ENCODE measurements around the gene ARRB2. TPM values are rescaled to one million over a fixed set of nuclear protein-coding genes. Genes with fewer than 3 reads are reported as not detected.

The ARRB2 gene
- total RNA-seq, 1 donor from 2014 or later = 34.9 TPM

DNA sequence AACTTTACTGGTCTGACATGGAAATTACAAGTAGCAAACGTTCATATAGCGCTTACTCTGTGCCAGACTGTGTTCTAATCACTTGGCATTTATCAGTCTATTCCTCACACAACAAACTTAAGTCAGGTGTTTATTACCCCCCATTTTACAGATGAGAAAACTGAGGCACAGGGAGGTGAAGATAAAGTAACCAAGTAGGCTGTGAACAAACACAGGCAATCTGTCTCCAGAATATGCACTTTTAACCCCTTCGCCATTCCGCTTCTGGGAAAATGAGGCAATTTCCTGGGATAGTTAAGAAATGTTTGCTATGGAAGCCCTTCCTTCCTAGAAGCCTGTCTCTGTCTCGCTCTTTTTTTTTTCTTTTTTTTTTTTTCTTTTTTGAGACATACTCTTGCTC is 41.5 kb downstream of the ARRB2 start:
- no peak for DNase-seq (ENCODE audit: low spot score in 2 of 2, unreplicated experiment in 2 of 2)
- TF ChIP-seq, protein P1, sequence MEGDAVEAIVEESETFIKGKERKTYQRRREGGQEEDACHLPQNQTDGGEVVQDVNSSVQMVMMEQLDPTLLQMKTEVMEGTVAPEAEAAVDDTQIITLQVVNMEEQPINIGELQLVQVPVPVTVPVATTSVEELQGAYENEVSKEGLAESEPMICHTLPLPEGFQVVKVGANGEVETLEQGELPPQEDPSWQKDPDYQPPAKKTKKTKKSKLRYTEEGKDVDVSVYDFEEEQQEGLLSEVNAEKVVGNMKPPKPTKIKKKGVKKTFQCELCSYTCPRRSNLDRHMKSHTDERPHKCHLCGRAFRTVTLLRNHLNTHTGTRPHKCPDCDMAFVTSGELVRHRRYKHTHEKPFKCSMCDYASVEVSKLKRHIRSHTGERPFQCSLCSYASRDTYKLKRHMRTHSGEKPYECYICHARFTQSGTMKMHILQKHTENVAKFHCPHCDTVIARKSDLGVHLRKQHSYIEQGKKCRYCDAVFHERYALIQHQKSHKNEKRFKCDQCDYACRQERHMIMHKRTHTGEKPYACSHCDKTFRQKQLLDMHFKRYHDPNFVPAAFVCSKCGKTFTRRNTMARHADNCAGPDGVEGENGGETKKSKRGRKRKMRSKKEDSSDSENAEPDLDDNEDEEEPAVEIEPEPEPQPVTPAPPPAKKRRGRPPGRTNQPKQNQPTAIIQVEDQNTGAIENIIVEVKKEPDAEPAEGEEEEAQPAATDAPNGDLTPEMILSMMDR (IDR thresholded peaks at IDR 0.05; ENCODE audit: unreplicated experiment) = no peak
- H3K27ac Mint-ChIP-seq = no peak overlapping the region
- no peaks in the 10 kb centered on the region for H3K36me3 Mint-ChIP-seq
- peaks cover 78% of the 10 kb centered on the region for H3K27me3 Mint-ChIP-seq (ENCODE audit: low read depth)
- no peaks in the 10 kb centered on the region for H3K9me3 Mint-ChIP-seq
- no peaks in the 10 kb centered on the region for H3K4me1 Mint-ChIP-seq
- no peak overlapping the region for H3K4me3 Mint-ChIP-seq

- Mint-ChIP-seq H3K9me3 (no peaks in the 10 kb centered on the region), H3K36me3 (no peaks in the 10 kb centered on the region), H3K4me3 (no peak overlapping the region), H3K4me1 (no peaks in the 10 kb centered on the region), H3K27me3 (ENCODE audit: low read depth) (peaks cover 75% of the 10 kb centered on the region), H3K27ac (no peak overlapping the region)
- TF ChIP-seq, protein P1 (IDR thresholded peaks at IDR 0.05; ENCODE audit: unreplicated experiment) = no peak
- DNase-seq (ENCODE audit: low spot score in 2 of 2, unreplicated experiment in 2 of 2) = no peak
These were observed 43.0 kb downstream of the ARRB2 start for GRCh38 chr17:4753392-4753791.

DNA sequence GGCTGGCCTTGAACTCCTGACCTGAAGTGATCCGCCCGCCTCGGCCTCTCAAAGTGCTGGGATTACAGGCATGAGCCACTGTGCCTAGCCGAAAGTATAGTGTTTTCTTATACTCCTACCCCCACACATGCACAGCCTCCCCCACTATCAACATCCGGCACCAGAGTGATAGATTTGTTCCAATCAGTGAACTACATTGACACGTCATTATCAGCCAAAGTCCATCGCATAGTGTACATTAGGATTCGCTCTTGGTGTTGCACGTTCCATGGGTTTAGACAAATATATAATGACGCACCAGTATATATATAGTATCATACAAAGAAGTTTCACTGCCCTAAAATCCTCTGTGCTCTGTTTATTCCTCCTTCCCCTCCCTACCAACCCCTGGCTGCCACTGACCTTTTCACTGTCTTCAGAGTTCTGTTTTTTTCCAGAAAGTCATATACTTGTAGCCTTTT is 49.4 kb downstream of the ARRB2 start:
- no peak overlapping the region for H3K4me3 Mint-ChIP-seq
- H3K9me3 Mint-ChIP-seq = no peaks in the 10 kb centered on the region
- no peak for DNase-seq (ENCODE audit: low spot score in 2 of 2, unreplicated experiment in 2 of 2)
- H3K36me3 Mint-ChIP-seq = no peaks in the 10 kb centered on the region
- H3K27ac Mint-ChIP-seq = no peak overlapping the region
- peaks cover 34% of the 10 kb centered on the region for H3K27me3 Mint-ChIP-seq (ENCODE audit: low read depth)
- H3K4me1 Mint-ChIP-seq = no peaks in the 10 kb centered on the region
- TF ChIP-seq, protein P1 (IDR thresholded peaks at IDR 0.05; ENCODE audit: unreplicated experiment) = no peak

DNA sequence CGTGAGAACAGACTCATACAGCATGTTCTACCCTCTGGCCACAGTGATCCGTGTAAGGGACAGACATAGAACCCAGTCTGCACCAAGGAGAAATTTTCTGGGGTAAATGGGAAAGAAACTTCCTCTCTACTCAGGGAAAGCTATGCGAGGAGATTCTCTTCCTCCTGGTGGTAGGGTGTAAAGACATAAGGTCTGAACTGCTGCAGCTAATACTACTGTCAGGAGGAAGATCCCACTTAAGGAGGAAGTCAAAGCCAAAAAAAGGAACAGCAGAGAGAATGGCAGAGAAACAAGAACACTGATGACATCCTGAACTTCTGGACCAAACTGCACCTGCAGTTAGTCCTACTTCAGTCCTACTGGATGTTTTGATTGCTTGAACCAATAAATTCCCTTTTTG is 54.2 kb downstream of the ARRB2 start:
- Mint-ChIP-seq H3K27me3 (ENCODE audit: low read depth) (peaks cover 19% of the 10 kb centered on the region), H3K27ac (no peak overlapping the region), H3K36me3 (no peaks in the 10 kb centered on the region), H3K9me3 (no peaks in the 10 kb centered on the region), H3K4me3 (no peak overlapping the region), H3K4me1 (no peaks in the 10 kb centered on the region)
- TF ChIP-seq, protein P1 (IDR thresholded peaks at IDR 0.05; ENCODE audit: unreplicated experiment) = no peak
- no peak for DNase-seq (ENCODE audit: low spot score in 2 of 2, unreplicated experiment in 2 of 2)

- H3K27me3 Mint-ChIP-seq (ENCODE audit: low read depth) = peaks cover 15% of the 10 kb centered on the region
- TF ChIP-seq, protein P1 (IDR thresholded peaks at IDR 0.05; ENCODE audit: unreplicated experiment) = no peak
- no peak for DNase-seq (ENCODE audit: low spot score in 2 of 2, unreplicated experiment in 2 of 2)
- no peaks in the 10 kb centered on the region for H3K9me3 Mint-ChIP-seq
- H3K4me1 Mint-ChIP-seq = no peaks in the 10 kb centered on the region
- no peaks in the 10 kb centered on the region for H3K36me3 Mint-ChIP-seq
- no peak overlapping the region for H3K27ac Mint-ChIP-seq
- no peak overlapping the region for H3K4me3 Mint-ChIP-seq
These were observed 55.8 kb downstream of the ARRB2 start for GRCh38 chr17:4766201-4766600.

- H3K36me3 Mint-ChIP-seq = no peaks in the 10 kb centered on the region
- H3K27ac Mint-ChIP-seq = no peak overlapping the region
- no peak overlapping the region for H3K4me3 Mint-ChIP-seq
- no peaks in the 10 kb centered on the region for H3K9me3 Mint-ChIP-seq
- TF ChIP-seq, protein P1 (IDR thresholded peaks at IDR 0.05; ENCODE audit: unreplicated experiment) = no peak
- H3K4me1 Mint-ChIP-seq = no peaks in the 10 kb centered on the region
- no peak for DNase-seq (ENCODE audit: low spot score in 2 of 2, unreplicated experiment in 2 of 2)
- peaks cover 19% of the 10 kb centered on the region for H3K27me3 Mint-ChIP-seq (ENCODE audit: low read depth)
These were observed 56.3 kb downstream of the ARRB2 start for GRCh38 chr17:4766723-4767122.

Data from mesothelial cell of epicardium (in vitro differentiated cells).